Adipocyte (in vitro differentiated cells): ENCODE data around the gene ARL15.

Experiments used
- DNase-seq: peaks from one replicate; pipeline ENCODE4 v3.0.0-alpha.2; 2015; ENCODE audit warnings: low read depth
- H3K27me3 ChIP-seq: replicated peaks from 2 replicates; pipeline ENCODE4 v1.7.0; 2013; ENCODE audit warnings: mild to moderate bottlenecking, low read length, moderate library complexity; ENCODE audit not compliant: control insufficient read depth, insufficient read depth
- H3K36me3 ChIP-seq: 2 replicates; pipeline ENCODE4 v1.7.0; 2013; ENCODE audit warnings: low read length, mild to moderate bottlenecking, moderate library complexity; ENCODE audit not compliant: control insufficient read depth, insufficient read depth, severe bottlenecking
- H3K4me1 ChIP-seq: 2 replicates; pipeline ENCODE4 v1.7.0; 2013; ENCODE audit warnings: mild to moderate bottlenecking, low read length, moderate library complexity; ENCODE audit not compliant: control insufficient read depth, insufficient read depth
- H3K4me3 ChIP-seq: 2 replicates; pipeline ENCODE4 v1.7.0; 2013; ENCODE audit warnings: mild to moderate bottlenecking, low read length, moderate library complexity
- H3K9ac ChIP-seq: 2 replicates; pipeline ENCODE4 v1.7.0; 2013; ENCODE audit warnings: mild to moderate bottlenecking, low read length, moderate library complexity
- H3K9me3 ChIP-seq: 2 replicates; pipeline ENCODE4 v1.7.0; 2013; ENCODE audit warnings: mild to moderate bottlenecking, low read length, moderate library complexity; ENCODE audit not compliant: control insufficient read depth

The ARL15 gene

GRCh38 chr5:54329731-54330709 lies 19.6 kb upstream of the ARL15 start:
- Histone ChIP-seq H3K9ac (no peak overlapping the region), H3K27me3 (no peaks in the 10 kb centered on the region), H3K4me1 (peaks cover 17% of the 10 kb centered on the region), H3K9me3 (peaks cover 4% of the 10 kb centered on the region), H3K36me3 (no peaks in the 10 kb centered on the region), H3K4me3 (no peak overlapping the region)
- DNase-seq = peak; percentile 89

DNA sequence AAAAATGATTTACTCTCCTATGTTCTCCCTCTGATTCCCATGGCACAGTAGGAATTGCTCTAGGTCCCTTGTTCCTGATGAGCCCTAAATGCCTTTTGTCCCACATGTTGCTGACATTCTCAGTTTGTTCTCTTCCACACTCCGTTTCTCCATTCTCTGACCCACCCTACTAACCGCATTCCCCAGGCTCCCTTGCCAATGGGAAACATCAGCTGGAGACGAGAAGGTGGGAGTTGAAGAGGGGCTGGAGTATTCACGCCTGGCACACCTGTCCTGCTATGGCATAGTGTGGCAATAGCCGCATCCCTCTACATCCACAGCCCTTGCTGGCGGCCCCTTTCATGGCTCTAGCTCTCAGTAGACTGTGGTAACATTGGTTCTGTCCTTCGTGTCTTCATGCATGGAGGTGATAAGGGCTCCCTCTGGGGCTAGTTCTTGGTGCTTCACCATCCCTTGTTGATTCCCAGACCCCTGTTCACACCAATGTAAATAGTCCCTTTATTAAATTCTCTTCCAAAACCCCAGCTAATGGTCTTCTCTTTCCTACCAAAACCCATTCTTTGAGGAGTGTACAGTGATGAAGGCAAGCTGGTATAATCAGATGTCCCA lies 16.4 kb upstream of the ARL15 start:
- Histone ChIP-seq H3K4me3 (no peak overlapping the region), H3K4me1 (peaks cover 17% of the 10 kb centered on the region), H3K9me3 (no peaks in the 10 kb centered on the region), H3K9ac (no peak overlapping the region), H3K27me3 (no peaks in the 10 kb centered on the region), H3K36me3 (no peaks in the 10 kb centered on the region)
- DNase-seq = no peak

DNA sequence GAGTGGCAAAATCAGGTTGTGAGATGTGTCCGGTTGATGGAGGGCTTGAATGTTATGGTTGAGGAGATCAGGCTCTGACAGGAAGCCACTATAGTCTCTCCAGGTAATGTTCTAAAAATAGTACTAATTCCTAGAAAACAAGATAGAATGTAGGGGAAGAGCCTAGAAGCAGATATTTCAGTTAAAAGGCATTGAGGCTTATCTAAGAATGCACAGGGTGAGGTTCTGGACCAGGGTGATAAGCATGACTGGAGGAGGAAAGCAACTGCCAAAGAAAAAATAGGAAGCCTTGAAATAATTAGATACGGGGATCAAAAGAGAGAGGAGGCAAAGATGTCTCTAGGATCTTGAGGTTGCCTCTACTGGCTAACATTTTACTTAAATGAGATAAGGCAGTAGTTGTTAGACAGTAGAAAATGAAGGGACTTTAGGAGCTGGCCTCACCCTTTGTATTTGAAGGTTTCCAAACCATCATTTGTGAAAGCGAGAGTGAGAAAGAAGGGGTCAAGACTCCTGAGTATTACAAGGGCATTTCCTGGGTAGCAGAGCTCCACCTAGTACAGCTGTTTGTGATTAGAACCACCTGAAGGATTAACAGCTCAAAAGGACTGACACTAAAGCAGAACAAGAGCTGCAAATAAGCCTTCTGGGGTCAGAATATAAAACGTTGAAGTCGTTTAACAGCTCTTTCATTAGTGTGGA lies 15.4 kb upstream of the ARL15 start:
- H3K9me3 ChIP-seq = no peaks in the 10 kb centered on the region
- no peaks in the 10 kb centered on the region for H3K27me3 ChIP-seq
- no peaks in the 10 kb centered on the region for H3K36me3 ChIP-seq
- H3K4me1 ChIP-seq = peaks cover 17% of the 10 kb centered on the region
- no peak overlapping the region for H3K9ac ChIP-seq
- no peak for DNase-seq
- H3K4me3 ChIP-seq = no peak overlapping the region

DNA sequence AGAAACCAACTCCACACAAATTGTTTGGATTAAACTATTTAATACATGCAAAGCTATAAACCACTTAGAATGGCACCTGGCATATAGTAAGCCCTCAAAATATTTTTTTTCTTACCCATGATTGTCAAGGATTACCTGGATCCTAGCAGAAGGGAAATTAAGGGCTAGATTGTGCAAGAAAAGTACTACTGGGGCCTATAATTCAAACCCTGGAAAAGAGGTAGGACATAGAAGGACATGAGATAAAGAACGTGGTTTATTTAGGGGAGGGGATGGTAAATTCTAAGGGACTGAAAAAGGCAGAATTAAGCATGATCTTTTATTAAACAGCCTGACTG lies 14.9 kb upstream of the ARL15 start:
- no peak overlapping the region for H3K9ac ChIP-seq
- no peaks in the 10 kb centered on the region for H3K36me3 ChIP-seq
- H3K4me3 ChIP-seq = no peak overlapping the region
- no peak for DNase-seq
- no peaks in the 10 kb centered on the region for H3K9me3 ChIP-seq
- no peaks in the 10 kb centered on the region for H3K27me3 ChIP-seq
- peaks cover 13% of the 10 kb centered on the region for H3K4me1 ChIP-seq

DNA sequence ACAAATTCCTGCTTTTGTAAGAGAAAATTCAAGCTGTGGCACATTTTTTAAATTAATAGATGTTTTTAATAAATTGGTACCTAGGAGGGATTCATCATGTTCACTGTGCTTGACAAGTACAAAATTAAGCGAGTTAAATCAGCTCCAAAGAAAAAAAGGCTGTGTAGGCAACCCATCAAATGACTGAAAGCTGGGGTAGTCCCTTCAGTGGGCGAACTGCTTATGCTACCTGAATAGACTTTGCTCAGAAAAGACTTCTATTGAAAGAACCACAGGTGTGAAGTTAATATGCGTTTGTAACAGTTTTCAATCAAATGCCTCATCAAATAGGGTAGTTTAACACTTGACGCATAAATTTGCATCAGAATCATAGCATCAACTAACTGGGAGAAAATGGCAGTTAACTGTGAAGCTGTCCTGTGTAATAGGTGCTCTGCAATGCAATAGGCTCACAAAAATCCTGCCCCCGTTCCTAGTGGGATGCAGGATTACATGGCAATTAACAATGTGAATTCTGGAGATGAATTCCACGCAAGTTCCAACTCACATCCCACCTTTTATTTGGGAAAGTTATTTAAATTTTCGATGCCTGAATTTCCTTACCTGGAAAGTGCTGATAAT lies 14.4 kb upstream of the ARL15 start:
- no peak overlapping the region for H3K9ac ChIP-seq
- no peaks in the 10 kb centered on the region for H3K36me3 ChIP-seq
- H3K9me3 ChIP-seq = no peaks in the 10 kb centered on the region
- H3K4me1 ChIP-seq = peaks cover 8% of the 10 kb centered on the region
- no peak for DNase-seq
- H3K4me3 ChIP-seq = no peak overlapping the region
- peaks cover 3% of the 10 kb centered on the region for H3K27me3 ChIP-seq

DNA sequence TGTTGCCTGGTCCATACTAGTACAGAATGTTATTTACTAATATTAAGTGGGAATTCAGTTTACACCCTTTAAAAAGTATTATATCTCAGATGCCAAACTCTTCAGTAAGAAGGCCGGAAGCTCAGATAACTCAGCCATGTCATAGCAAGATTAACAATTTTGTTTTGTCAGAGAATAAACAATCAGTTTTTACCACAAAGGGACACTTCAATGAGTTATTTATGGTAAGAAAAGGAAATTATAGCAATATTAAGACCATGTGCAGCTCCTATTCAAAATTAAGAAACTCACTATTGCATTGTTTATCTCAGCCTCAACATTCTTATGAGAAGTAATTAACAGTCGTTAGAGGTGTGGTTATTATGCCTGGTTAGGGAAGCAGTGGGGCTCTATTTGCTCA lies 13.1 kb upstream of the ARL15 start:
- H3K36me3 ChIP-seq = no peaks in the 10 kb centered on the region
- no peak for DNase-seq
- H3K27me3 ChIP-seq = peaks cover 4% of the 10 kb centered on the region
- H3K9ac ChIP-seq = no peak overlapping the region
- no peaks in the 10 kb centered on the region for H3K9me3 ChIP-seq
- H3K4me3 ChIP-seq = no peak overlapping the region
- H3K4me1 ChIP-seq = no peaks in the 10 kb centered on the region

DNA sequence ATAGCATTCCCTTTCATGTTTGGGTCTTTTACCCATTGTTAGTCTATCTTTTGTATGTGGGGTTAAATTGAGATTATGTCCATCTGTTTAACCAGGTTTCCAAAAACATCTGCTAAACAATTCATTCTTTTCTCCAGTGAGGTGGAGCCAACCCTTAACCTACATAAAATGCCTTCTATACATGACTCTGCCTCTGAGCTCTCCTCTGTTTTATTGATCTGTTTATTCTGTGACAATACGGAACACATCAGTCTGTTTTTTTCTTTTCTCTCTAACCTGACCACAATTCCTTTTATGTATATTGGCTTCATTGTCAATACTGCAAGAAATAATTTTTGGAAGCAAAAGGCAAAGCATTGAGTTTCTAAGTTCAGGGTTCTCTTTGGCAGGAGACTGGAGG lies 9.9 kb upstream of the ARL15 start:
- Histone ChIP-seq H3K4me1 (peaks cover 7% of the 10 kb centered on the region), H3K9me3 (no peaks in the 10 kb centered on the region), H3K27me3 (peaks cover 4% of the 10 kb centered on the region), H3K4me3 (no peak overlapping the region), H3K9ac (no peak overlapping the region), H3K36me3 (no peaks in the 10 kb centered on the region)
- no peak for DNase-seq

- Histone ChIP-seq H3K9me3 (no peaks in the 10 kb centered on the region), H3K27me3 (peaks cover 4% of the 10 kb centered on the region), H3K9ac (no peak overlapping the region), H3K4me3 (no peak overlapping the region), H3K4me1 (peaks cover 7% of the 10 kb centered on the region), H3K36me3 (no peaks in the 10 kb centered on the region)
- DNase-seq = peak; percentile 68
Observed at GRCh38 chr5:54317511-54318260, 7.3 kb upstream of the ARL15 start.

DNA sequence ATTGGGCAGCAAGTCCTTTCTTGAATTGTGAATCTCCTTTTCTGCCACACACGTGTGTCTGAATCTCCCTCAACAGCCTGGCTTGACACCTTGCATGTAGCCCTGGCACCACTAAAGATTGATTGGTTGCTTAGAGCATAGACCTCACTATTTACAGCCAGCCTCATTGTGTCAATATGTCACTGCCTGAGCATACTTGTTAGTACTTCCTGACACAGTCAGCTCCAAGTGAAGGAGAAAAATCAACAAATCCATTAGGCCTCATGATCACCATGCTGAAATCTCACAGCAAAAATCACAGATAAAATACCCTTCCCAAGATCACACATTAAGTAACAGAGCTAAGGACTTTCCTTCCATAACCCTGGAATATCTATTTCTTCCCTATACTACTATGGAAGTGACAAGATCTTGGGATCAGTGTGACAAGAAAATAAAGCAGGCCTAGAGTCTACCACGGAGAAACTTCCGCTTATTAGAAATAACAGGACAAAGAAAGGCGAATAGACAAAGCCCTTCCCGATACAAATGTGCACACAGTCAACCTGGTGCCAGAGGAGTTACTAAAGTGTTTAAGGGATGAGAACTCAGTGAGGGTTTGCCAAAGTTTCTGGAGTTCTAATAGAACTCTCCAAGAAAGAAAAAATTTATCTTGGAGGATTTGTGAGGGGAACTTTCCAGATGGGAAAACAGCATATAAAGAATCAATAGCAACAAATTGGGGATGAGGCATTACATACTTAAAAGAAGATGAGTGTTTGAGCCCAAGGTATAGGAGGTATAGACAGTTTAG lies 5.6 kb upstream of the ARL15 start:
- Histone ChIP-seq H3K4me3 (no peak overlapping the region), H3K9me3 (no peaks in the 10 kb centered on the region), H3K9ac (no peak overlapping the region), H3K27me3 (peaks cover 4% of the 10 kb centered on the region), H3K4me1 (peaks cover 14% of the 10 kb centered on the region), H3K36me3 (no peaks in the 10 kb centered on the region)
- no peak for DNase-seq
